ENCODE measurements around the gene TOP2B. TPM values are rescaled to one million over a fixed set of nuclear protein-coding genes. Genes with fewer than 3 reads are reported as not detected.

Gene TOP2B
- polyA plus RNA-seq, 1 donor (not counting 4 experiments of a cell fraction or from before 2014, with no cell fraction given): 71.8 TPM

GRCh38 chr3:25571285-25571684, 93.4 kb downstream of the TOP2B start:
- TF ChIP-seq, protein P1, sequence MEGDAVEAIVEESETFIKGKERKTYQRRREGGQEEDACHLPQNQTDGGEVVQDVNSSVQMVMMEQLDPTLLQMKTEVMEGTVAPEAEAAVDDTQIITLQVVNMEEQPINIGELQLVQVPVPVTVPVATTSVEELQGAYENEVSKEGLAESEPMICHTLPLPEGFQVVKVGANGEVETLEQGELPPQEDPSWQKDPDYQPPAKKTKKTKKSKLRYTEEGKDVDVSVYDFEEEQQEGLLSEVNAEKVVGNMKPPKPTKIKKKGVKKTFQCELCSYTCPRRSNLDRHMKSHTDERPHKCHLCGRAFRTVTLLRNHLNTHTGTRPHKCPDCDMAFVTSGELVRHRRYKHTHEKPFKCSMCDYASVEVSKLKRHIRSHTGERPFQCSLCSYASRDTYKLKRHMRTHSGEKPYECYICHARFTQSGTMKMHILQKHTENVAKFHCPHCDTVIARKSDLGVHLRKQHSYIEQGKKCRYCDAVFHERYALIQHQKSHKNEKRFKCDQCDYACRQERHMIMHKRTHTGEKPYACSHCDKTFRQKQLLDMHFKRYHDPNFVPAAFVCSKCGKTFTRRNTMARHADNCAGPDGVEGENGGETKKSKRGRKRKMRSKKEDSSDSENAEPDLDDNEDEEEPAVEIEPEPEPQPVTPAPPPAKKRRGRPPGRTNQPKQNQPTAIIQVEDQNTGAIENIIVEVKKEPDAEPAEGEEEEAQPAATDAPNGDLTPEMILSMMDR (optimal IDR thresholded peaks at IDR 0.05 in 1 of 3, IDR thresholded peaks at IDR 0.05 in 1 of 3, conservative IDR thresholded peaks at IDR 0.05 in 1 of 3; ENCODE audit: extremely low read depth in 1 of 3, insufficient read depth in 2 of 3, low read length in 3 of 3): no peak
- no peak for TF ChIP-seq EZH2 (IDR thresholded peaks at IDR 0.05; ENCODE audit: low read length)
- H3K36me3 ChIP-seq (ENCODE audit: control insufficient read depth in 2 of 2, extremely low read depth in 1 of 2, insufficient read depth in 2 of 2, low read length in 2 of 2): no peaks in the 10 kb centered on the region

DNA sequence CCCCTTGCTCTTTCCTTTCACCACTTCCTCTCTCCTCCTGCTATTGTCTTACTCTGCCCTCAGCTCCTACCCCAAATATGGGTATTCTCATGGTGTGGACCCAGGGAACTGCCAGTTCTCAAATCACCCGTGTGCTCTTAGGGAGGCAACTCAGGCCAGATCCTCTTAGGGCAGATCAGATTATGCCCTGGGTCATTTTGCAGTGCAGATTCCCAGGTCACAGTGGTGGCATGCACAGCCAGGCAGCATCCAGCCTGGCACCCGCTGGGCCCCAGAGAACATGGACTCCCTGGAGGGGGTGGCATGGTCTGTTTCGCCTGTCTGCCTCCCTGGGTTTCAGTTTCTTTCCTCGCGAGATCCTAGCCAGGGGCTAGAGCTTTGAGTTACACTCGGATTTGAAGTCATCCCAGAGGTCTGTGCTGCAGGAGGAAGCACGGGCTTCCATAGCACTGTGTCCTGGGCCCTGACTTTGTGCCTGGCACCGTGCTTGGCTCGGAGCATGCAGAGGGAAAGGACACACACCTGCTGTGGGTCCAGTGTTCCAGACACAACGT, 96.1 kb downstream of the TOP2B start:
- no peaks in the 10 kb centered on the region for H3K36me3 ChIP-seq (ENCODE audit: control insufficient read depth in 2 of 2, extremely low read depth in 1 of 2, insufficient read depth in 2 of 2, low read length in 2 of 2)
- no peaks in the 10 kb centered on the region for H3K9me3 ChIP-seq (ENCODE audit: control insufficient read depth, low read depth, low read length)
- no peak overlapping the region for H2AFZ ChIP-seq (ENCODE audit: control insufficient read depth, low read length)
- H3K4me1 ChIP-seq (ENCODE audit: control insufficient read depth, extremely low read depth, insufficient read depth, low read length): no peaks in the 10 kb centered on the region
- dilution Hi-C loops (cut with MboI; ENCODE audit: extremely low pct_ligation_motif_present, low sequenced_read_pairs): no loop called here
- DNase-seq (ENCODE audit: low read depth, low spot score) (no peak), FAIRE-seq (no peak)
- H3K27me3 ChIP-seq (ENCODE audit: control insufficient read depth, extremely low read depth, insufficient read depth, low read length): no peaks in the 10 kb centered on the region
- no peak overlapping the region for H3K27ac ChIP-seq (ENCODE audit: control insufficient read depth, insufficient read depth, low read length)
- TF ChIP-seq, protein P1 (optimal IDR thresholded peaks at IDR 0.05 in 1 of 3, IDR thresholded peaks at IDR 0.05 in 1 of 3, conservative IDR thresholded peaks at IDR 0.05 in 1 of 3; ENCODE audit: extremely low read depth in 1 of 3, insufficient read depth in 2 of 3, low read length in 3 of 3): no peak
- no peak for TF ChIP-seq EZH2 (IDR thresholded peaks at IDR 0.05; ENCODE audit: low read length)
- H4K20me1 ChIP-seq (ENCODE audit: control insufficient read depth, extremely low read depth, insufficient read depth, low read length): no peaks in the 10 kb centered on the region
- no peak overlapping the region for H3K4me3 ChIP-seq (ENCODE audit: control insufficient read depth in 2 of 3, extremely low read depth in 1 of 3, insufficient read depth in 2 of 3, low read depth in 1 of 3, low read length in 3 of 3)
- H3K9ac ChIP-seq (ENCODE audit: control insufficient read depth, extremely low read depth, insufficient read depth, low read length): no peak overlapping the region
- H3K4me2 ChIP-seq (ENCODE audit: control insufficient read depth, extremely low read depth, insufficient read depth, low read depth, low read length): no peak overlapping the region
- H3K79me2 ChIP-seq (ENCODE audit: control insufficient read depth, insufficient read depth, low read length): no peaks in the 10 kb centered on the region
- H3K9me1 ChIP-seq (ENCODE audit: control insufficient read depth, extremely low read depth, insufficient read depth, low read length): no peaks in the 10 kb centered on the region

More at GRCh38 chr3:25571285-25571684, 93.4 kb downstream of the TOP2B start:
- DNase-seq (ENCODE audit: low read depth, low spot score): no peak
- Histone ChIP-seq H3K4me2 (ENCODE audit: control insufficient read depth, extremely low read depth, insufficient read depth, low read depth, low read length) (no peak overlapping the region), H2AFZ (ENCODE audit: control insufficient read depth, low read length) (no peak overlapping the region), H3K79me2 (ENCODE audit: control insufficient read depth, insufficient read depth, low read length) (no peaks in the 10 kb centered on the region), H3K4me1 (ENCODE audit: control insufficient read depth, extremely low read depth, insufficient read depth, low read length) (no peaks in the 10 kb centered on the region), H3K9me1 (ENCODE audit: control insufficient read depth, extremely low read depth, insufficient read depth, low read length) (no peaks in the 10 kb centered on the region), H3K9ac (ENCODE audit: control insufficient read depth, extremely low read depth, insufficient read depth, low read length) (no peak overlapping the region), H4K20me1 (ENCODE audit: control insufficient read depth, extremely low read depth, insufficient read depth, low read length) (no peaks in the 10 kb centered on the region), H3K4me3 (ENCODE audit: control insufficient read depth in 2 of 3, extremely low read depth in 1 of 3, insufficient read depth in 2 of 3, low read depth in 1 of 3, low read length in 3 of 3) (no peak overlapping the region), H3K27ac (ENCODE audit: control insufficient read depth, insufficient read depth, low read length) (no peak overlapping the region), H3K9me3 (ENCODE audit: control insufficient read depth, low read depth, low read length) (no peaks in the 10 kb centered on the region), H3K27me3 (ENCODE audit: control insufficient read depth, extremely low read depth, insufficient read depth, low read length) (no peaks in the 10 kb centered on the region)
- dilution Hi-C loops (cut with MboI; ENCODE audit: extremely low pct_ligation_motif_present, low sequenced_read_pairs): no loop called here
- no peak for FAIRE-seq
